HepG2 (cell line): ENCODE data around the gene CDCA5. TPM values are rescaled to one million over a fixed set of nuclear protein-coding genes. Genes with fewer than 3 reads are reported as not detected.

Experiments
- CHD4 ChIP-seq: fragments of 200-600 bp; sonication (generic); IDR thresholded peaks from 2 replicates; pipeline ENCODE4 v1.7.0; 2017; ENCODE audit warnings: mild to moderate bottlenecking, low read length, borderline replicate concordance
- FOXK2 ChIP-seq: fragments of 450-650 bp; IDR thresholded peaks from 2 replicates; pipeline ENCODE4 v1.6.1; 2016
- NCOR1 ChIP-seq: fragments of 200-600 bp; sonication (generic); IDR thresholded peaks from 2 replicates; pipeline ENCODE4 v1.7.0; 2017; ENCODE audit warnings: antibody characterized with exemption, low read length, borderline replicate concordance
- RORA ChIP-seq: sonication (generic); formaldehyde crosslinking; IDR thresholded peaks from 2 replicates; pipeline ENCODE4 v1.5.0; 2020; ENCODE audit warnings: mild to moderate bottlenecking, missing genetic modification reagents, moderate library complexity
- RXRA ChIP-seq: sonication (generic); formaldehyde crosslinking; IDR thresholded peaks from 2 replicates; pipeline ENCODE4 v1.5.1; 2020; ENCODE audit warnings: missing genetic modification reagents
- SOX6 ChIP-seq, 2 experiments: fragments of 450-650 bp in 1 of 2; sonication (generic) in 1 of 2; formaldehyde crosslinking in 1 of 2; IDR thresholded peaks; 2 replicates each; pipeline versions ENCODE4 v1.4.0 to v1.6.1; 2017 to 2020; ENCODE audit warnings: antibody characterized with exemption in 1 of 2, mild to moderate bottlenecking in 1 of 2, missing genetic modification reagents in 1 of 2
- SP4 ChIP-seq: sonication (generic); formaldehyde crosslinking; IDR thresholded peaks from 2 replicates; pipeline ENCODE4 v1.8.1; 2023; ENCODE audit warnings: mild to moderate bottlenecking, missing genetic modification reagents
- TOPORS ChIP-seq: sonication (generic); formaldehyde crosslinking; IDR thresholded peaks from 2 replicates; pipeline ENCODE4 v1.8.0; 2023; ENCODE audit warnings: mild to moderate bottlenecking, missing genetic modification reagents
- TSC22D2 ChIP-seq: sonication (generic); formaldehyde crosslinking; IDR thresholded peaks from 2 replicates; pipeline ENCODE4 v1.5.1; 2020; ENCODE audit warnings: missing genetic modification reagents, mild to moderate bottlenecking, borderline replicate concordance
- ZFP82 ChIP-seq: sonication (generic); formaldehyde crosslinking; IDR thresholded peaks from 2 replicates; pipeline ENCODE4 v1.5.1; 2020; ENCODE audit warnings: mild to moderate bottlenecking, missing genetic modification reagents, borderline replicate concordance
- ZKSCAN1 ChIP-seq: fragments of 150-350 bp; IDR thresholded peaks from 2 replicates; pipeline ENCODE4 v1.6.1; 2014; ENCODE audit warnings: low read length
- ZNF160 ChIP-seq: sonication (generic); formaldehyde crosslinking; IDR thresholded peaks from 2 replicates; pipeline ENCODE4 v1.8.0; 2022; ENCODE audit warnings: mild to moderate bottlenecking, inconsistent platforms, missing genetic modification reagents
- ZNF20 ChIP-seq: sonication (generic); formaldehyde crosslinking; IDR thresholded peaks from 2 replicates; pipeline ENCODE4 v1.4.0; 2020; ENCODE audit warnings: mild to moderate bottlenecking, moderate library complexity, missing genetic modification reagents
- ZNF431 ChIP-seq: sonication (generic); formaldehyde crosslinking; IDR thresholded peaks from 2 replicates; pipeline ENCODE4 v1.9.0; 2022; ENCODE audit warnings: missing genetic modification reagents, low read depth, mild to moderate bottlenecking, borderline replicate concordance
- ZNF460 ChIP-seq: sonication (generic); formaldehyde crosslinking; IDR thresholded peaks from 2 replicates; pipeline ENCODE4 v1.5.1; 2020; ENCODE audit warnings: missing genetic modification reagents, mild to moderate bottlenecking, borderline replicate concordance
- ZNF644 ChIP-seq: IDR thresholded peaks from 2 replicates; pipeline ENCODE4 v1.6.1; 2016; ENCODE audit warnings: low read depth
- ZNF720 ChIP-seq: sonication (generic); formaldehyde crosslinking; IDR thresholded peaks from 2 replicates; pipeline ENCODE4 v1.4.0; 2020; ENCODE audit warnings: missing genetic modification reagents
- ZNF850 ChIP-seq: sonication (generic); formaldehyde crosslinking; conservative IDR thresholded peaks from 2 replicates; pipeline ENCODE4 v1.9.0; 2021; ENCODE audit warnings: mild to moderate bottlenecking, missing genetic modification reagents
- polyA plus RNA-seq, 8 experiments: library from polyadenylated mRNA; depleted of rRNA in 3 of 8; stranded (reverse) in 7 of 8; unstranded in 1 of 8; fragments of >200 nt; fragmentation: Illumina TruSeq in 4 of 8; extraction: Trizol in 4 of 8; gene quantifications; 2 replicates each; pipeline versions ENCODE4 v1.2.1 to v1.2.3, GENCODE V29; 2011 to 2016; ENCODE audit warnings: low read depth in 4 of 8, missing spikeins in 1 of 8, mixed read lengths in 1 of 8; ENCODE audit not compliant: insufficient read depth in 1 of 8
- total RNA-seq, 5 experiments: library from RNA; depleted of rRNA; stranded (reverse); fragments of >200 nt; fragmentation: Illumina TruSeq; extraction: Trizol; gene quantifications; 2 replicates each; pipeline ENCODE4 v1.2.3, GENCODE V29; 2016; ENCODE audit warnings: low read depth in 1 of 5
- TF ChIP-seq, protein P1 (sequence below): sonication (generic); formaldehyde crosslinking; IDR thresholded peaks from 2 replicates; pipeline ENCODE4 v1.4.0; 2020; ENCODE audit warnings: missing genetic modification reagents; ENCODE audit errors: not compliant biosample characterization
- TF ChIP-seq, protein P2 (sequence below): sonication (generic); formaldehyde crosslinking; IDR thresholded peaks from 2 replicates; pipeline ENCODE4 v1.5.1; 2020; ENCODE audit warnings: mild to moderate bottlenecking, missing genetic modification reagents, borderline replicate concordance
- TF ChIP-seq, protein P3 (sequence below): sonication (generic); formaldehyde crosslinking; IDR thresholded peaks from 2 replicates; pipeline ENCODE4 v1.5.0; 2020; ENCODE audit warnings: mild to moderate bottlenecking, missing genetic modification reagents

CDCA5 gene
- total and polyA plus RNA-seq, 2 of the 13 experiments (the other 11 are each of a cell fraction or from before 2014, with no cell fraction given), result 13.5 to 50.6 TPM

DNA sequence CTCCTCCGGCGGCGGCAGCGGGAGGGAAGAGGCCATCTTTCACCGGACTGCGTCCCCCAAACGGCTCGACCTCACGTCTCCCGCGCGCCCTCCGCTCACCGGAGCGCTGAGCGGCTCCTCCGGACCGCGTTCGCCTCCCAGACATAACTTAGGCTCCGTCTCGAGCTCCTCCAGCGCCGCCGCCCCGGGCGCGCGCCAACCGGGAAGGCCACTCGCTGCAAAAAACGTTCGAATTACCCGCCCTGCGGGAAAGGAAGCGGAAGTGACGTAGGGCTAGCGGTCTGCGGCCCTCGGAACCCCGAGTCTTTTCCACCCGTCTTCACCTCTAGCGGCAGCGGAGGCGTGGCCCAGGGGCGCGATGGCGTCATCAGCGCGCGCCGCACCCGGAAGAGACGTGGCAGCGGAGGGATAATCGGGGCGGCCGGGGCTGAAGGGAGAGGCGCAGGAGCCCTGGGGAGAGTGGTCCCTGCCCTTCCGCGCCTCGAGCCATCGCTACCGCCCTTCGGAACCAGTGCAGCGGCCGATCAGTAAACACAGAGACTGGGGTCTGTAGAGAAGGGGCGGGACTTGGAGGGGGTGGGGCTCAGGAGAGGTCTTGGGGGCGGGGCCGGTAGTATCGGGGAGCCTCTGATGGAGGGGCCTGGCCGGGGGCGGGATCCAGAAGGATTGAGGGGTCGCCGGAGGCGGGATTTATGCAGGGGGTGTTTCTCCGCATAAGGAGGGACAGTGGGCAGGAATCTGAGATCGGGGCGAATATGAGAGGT is at the start of gene CDCA5, which contains the start of gene ZFPL1 (continued):
- TF ChIP-seq CHD4 (no peak), ZNF720 (CRISPR knock-in tag) (no peak), FOXK2 (0 out of 2 replicates have a peak, but pooled peaks have one; percentile 22), ZFP82 (CRISPR knock-in tag) (no peak), ZNF850 (CRISPR knock-in tag) (no peak), ZNF20 (CRISPR knock-in tag) (no peak), SOX6 (IDR thresholded peaks at IDR 0.05) (no peak), SOX6 (CRISPR knock-in tag; IDR thresholded peaks at IDR 0.05) (0 out of 2 replicates have a peak, but pooled peaks have one; percentile 40), ZNF644 (CRISPR knock-in tag) (no peak), ZNF460 (CRISPR knock-in tag) (no peak; the same call in 1 of the 2 replicates), TOPORS (CRISPR knock-in tag) (peak; percentile 76), NCOR1 (peak; percentile 46; the same call in 1 of the 2 replicates), ZNF160 (CRISPR knock-in tag) (peak; percentile 21; the same call in 1 of the 2 replicates), TSC22D2 (CRISPR knock-in tag) (no peak; the same call in 1 of the 2 replicates), ZNF431 (CRISPR knock-in tag) (peak; percentile 77; the same call in 1 of the 2 replicates), RXRA (CRISPR knock-in tag) (no peak; the same call in 1 of the 2 replicates), RORA (no peak), ZKSCAN1 (no peak), SP4 (CRISPR knock-in tag) (peak; percentile 98)
- TF ChIP-seq, protein P1, sequence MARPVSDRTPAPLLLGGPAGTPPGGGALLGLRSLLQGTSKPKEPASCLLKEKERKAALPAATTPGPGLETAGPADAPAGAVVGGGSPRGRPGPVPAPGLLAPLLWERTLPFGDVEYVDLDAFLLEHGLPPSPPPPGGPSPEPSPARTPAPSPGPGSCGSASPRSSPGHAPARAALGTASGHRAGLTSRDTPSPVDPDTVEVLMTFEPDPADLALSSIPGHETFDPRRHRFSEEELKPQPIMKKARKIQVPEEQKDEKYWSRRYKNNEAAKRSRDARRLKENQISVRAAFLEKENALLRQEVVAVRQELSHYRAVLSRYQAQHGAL (CRISPR knock-in tag), result no peak
- TF ChIP-seq, protein P2, sequence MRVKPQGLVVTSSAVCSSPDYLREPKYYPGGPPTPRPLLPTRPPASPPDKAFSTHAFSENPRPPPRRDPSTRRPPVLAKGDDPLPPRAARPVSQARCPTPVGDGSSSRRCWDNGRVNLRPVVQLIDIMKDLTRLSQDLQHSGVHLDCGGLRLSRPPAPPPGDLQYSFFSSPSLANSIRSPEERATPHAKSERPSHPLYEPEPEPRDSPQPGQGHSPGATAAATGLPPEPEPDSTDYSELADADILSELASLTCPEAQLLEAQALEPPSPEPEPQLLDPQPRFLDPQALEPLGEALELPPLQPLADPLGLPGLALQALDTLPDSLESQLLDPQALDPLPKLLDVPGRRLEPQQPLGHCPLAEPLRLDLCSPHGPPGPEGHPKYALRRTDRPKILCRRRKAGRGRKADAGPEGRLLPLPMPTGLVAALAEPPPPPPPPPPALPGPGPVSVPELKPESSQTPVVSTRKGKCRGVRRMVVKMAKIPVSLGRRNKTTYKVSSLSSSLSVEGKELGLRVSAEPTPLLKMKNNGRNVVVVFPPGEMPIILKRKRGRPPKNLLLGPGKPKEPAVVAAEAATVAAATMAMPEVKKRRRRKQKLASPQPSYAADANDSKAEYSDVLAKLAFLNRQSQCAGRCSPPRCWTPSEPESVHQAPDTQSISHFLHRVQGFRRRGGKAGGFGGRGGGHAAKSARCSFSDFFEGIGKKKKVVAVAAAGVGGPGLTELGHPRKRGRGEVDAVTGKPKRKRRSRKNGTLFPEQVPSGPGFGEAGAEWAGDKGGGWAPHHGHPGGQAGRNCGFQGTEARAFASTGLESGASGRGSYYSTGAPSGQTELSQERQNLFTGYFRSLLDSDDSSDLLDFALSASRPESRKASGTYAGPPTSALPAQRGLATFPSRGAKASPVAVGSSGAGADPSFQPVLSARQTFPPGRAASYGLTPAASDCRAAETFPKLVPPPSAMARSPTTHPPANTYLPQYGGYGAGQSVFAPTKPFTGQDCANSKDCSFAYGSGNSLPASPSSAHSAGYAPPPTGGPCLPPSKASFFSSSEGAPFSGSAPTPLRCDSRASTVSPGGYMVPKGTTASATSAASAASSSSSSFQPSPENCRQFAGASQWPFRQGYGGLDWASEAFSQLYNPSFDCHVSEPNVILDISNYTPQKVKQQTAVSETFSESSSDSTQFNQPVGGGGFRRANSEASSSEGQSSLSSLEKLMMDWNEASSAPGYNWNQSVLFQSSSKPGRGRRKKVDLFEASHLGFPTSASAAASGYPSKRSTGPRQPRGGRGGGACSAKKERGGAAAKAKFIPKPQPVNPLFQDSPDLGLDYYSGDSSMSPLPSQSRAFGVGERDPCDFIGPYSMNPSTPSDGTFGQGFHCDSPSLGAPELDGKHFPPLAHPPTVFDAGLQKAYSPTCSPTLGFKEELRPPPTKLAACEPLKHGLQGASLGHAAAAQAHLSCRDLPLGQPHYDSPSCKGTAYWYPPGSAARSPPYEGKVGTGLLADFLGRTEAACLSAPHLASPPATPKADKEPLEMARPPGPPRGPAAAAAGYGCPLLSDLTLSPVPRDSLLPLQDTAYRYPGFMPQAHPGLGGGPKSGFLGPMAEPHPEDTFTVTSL, result no peak
- TF ChIP-seq, protein P3, sequence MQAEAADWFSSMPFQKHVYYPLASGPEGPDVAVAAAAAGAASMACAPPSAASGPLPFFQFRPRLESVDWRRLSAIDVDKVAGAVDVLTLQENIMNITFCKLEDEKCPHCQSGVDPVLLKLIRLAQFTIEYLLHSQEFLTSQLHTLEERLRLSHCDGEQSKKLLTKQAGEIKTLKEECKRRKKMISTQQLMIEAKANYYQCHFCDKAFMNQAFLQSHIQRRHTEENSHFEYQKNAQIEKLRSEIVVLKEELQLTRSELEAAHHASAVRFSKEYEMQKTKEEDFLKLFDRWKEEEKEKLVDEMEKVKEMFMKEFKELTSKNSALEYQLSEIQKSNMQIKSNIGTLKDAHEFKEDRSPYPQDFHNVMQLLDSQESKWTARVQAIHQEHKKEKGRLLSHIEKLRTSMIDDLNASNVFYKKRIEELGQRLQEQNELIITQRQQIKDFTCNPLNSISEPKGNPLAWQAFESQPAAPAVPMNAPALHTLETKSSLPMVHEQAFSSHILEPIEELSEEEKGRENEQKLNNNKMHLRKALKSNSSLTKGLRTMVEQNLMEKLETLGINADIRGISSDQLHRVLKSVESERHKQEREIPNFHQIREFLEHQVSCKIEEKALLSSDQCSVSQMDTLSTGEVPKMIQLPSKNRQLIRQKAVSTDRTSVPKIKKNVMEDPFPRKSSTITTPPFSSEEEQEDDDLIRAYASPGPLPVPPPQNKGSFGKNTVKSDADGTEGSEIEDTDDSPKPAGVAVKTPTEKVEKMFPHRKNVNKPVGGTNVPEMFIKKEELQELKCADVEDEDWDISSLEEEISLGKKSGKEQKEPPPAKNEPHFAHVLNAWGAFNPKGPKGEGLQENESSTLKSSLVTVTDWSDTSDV, result no peak
